Measurements from ENCODE around the gene IGF2. TPM values are rescaled to one million over a fixed set of nuclear protein-coding genes. Genes with fewer than 3 reads are reported as not detected.

IGF2 gene
- total RNA-seq, 1 donor from 2014 or later = 19.6 TPM

DNA sequence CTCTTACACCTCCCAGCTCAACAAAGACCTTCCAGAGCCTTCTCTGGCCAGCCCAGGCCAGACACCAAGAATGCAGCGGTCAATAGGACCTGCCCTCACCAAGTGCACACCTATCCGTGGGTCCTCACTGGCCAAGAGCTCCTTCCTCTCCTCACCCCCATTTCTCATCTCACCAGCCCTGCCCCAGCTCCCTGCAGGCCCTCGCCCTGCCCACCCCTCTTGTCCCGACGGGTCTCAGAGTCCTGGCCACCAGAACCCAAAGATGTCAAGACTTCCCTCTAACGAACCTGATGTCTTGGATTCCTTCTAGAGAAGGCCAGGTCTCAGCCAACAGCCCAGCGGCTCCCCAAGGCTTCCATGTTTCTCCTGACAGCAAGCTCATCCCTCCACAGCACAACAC, 43.6 kb downstream of the IGF2 start:
- FAIRE-seq (no peak), DNase-seq (ENCODE audit: low spot score in 2 of 2) (no peak)

GRCh38 chr11:2095198-2095520, 44.0 kb downstream of the IGF2 start:
- DNase-seq (ENCODE audit: low spot score in 2 of 2) (no peak), FAIRE-seq (no peak)

DNA sequence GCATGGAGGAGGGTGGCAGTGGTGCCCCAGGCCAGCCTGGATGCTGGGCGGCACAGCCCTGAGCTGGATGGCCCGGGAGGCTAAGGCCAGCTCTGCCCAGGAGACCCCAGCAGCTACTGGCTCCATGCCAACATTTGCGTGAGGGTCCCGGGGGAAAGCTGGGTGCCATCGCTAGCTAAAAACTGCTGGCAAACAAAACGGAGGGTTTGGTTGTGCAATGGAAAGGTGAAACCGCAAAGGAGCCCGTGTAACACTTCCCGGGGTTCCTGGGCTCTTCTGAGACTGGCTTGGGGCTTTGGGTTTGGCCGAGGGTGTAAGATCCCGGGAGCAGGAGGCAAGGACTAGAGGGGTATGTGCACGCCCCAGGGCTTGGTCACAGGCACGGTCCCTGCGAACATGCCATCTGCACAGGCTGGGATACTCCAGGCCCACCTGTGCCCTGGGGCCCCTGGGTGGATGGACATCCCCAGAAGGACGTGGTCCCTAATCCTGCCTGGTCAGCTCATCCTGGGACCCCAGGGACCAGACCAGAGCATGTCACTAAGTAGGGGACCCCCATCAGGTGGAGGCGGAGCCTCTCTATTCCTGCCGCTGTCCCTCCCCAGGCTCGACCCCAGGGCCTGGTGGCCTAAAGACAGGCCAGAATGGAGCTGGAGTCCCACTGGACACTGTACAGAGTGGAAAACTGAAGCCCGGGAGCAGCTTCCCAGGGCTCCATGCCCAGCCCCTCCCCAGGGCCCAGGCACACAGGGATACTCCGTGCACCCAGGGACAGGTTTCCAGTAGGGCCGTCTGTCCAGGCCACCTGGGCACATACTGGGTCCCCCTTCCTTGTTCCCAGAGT, 44.6 kb downstream of the IGF2 start:
- DNase-seq (ENCODE audit: low spot score in 2 of 2) = no peak
- no peak for FAIRE-seq

- DNase-seq (ENCODE audit: low spot score in 2 of 2) = no peak
- no peak for FAIRE-seq
These were observed 45.4 kb downstream of the IGF2 start for GRCh38 chr11:2093575-2094353.

GRCh38 chr11:2092956-2093412, 46.2 kb downstream of the IGF2 start:
- DNase-seq (ENCODE audit: low spot score in 2 of 2) (no peak), FAIRE-seq (no peak)

GRCh38 chr11:2092464-2092910, 46.7 kb downstream of the IGF2 start:
- FAIRE-seq (no peak), DNase-seq (ENCODE audit: low spot score in 2 of 2) (no peak)

DNA sequence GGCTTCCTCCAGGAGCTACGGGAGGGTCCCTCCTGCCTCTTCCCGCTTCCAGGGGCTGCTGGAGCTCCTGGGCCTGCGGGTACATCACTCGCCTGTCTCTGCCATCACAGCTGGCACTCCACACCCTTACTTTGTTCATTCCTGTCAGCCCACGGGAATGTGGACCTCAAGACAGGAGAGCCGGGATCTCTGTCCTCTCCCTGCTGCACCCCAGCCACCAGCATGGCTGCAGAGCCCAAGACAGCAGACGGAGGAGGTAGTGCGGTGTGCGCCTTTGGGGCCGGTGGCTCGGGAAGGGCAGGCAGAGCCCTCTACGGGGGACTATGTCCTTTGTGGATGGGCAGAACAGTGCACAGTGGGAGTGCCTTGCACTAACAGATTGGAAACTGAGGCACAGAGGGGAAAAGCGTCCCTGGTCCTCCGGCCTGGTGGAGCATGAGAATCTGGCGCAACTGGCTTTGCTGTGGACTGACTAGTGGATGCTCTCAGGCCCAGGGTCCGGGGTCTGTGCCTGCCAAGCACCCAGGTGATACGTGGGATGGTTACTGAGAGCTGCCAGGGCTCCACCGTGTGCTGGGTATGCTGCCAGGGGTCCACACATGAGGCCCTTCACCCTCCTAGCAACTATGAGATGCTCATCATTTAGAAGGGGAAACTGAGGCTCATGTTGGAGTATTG, 47.3 kb downstream of the IGF2 start:
- FAIRE-seq = no peak
- no peak for DNase-seq (ENCODE audit: low spot score in 2 of 2)

- no peak for DNase-seq (ENCODE audit: low spot score in 2 of 2)
- no peak for FAIRE-seq
These were observed 48.0 kb downstream of the IGF2 start for GRCh38 chr11:2091112-2091746.

DNA sequence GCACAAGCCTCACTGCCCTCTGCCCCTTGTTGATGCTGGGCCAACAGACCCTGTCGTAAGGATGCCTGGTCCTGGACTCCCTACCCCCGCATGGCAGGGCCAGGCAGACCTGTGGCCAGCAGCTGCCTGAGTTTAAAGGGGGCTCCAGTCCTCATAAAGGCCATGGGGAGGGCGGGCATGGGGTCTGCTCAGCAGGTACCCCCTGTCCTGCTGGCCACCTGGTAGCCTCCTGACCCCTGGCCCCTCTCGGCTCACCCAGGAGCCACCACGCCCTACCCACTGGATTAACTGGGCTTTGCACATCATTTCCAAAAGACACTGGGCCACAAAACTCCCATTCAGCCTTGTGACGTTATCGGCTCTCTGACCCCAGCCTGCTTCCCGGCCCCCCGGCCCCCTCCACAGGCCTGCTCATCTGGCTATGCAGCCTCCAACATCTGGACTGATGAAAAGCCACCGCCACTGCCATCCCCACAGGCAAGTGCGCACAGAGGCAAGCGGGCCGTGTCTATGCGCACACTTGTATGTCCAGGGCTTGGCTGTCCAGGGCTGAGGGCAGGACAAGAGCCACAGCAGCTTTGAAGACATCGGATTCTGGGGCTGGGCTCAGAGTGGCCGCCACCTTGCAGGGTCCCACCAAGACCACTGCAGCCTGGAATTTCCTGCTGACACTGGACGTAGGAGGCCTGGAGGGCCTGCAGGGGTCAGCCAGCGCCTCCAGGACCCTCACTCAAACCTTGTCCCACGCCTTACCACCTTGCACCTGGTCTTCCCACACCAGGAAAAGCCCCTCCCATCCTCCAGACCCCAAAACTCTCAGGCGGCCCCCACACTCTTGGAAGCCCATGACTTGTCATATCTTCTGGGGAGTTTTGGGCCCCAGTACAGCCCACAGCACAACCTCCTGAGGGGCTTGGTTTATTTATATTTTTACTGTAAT, 48.7 kb downstream of the IGF2 start:
- FAIRE-seq (no peak), DNase-seq (ENCODE audit: low spot score in 2 of 2) (no peak)

- no peak for FAIRE-seq
- no peak for DNase-seq (ENCODE audit: low spot score in 2 of 2)
These were observed 49.5 kb downstream of the IGF2 start for GRCh38 chr11:2089536-2090165.

DNA sequence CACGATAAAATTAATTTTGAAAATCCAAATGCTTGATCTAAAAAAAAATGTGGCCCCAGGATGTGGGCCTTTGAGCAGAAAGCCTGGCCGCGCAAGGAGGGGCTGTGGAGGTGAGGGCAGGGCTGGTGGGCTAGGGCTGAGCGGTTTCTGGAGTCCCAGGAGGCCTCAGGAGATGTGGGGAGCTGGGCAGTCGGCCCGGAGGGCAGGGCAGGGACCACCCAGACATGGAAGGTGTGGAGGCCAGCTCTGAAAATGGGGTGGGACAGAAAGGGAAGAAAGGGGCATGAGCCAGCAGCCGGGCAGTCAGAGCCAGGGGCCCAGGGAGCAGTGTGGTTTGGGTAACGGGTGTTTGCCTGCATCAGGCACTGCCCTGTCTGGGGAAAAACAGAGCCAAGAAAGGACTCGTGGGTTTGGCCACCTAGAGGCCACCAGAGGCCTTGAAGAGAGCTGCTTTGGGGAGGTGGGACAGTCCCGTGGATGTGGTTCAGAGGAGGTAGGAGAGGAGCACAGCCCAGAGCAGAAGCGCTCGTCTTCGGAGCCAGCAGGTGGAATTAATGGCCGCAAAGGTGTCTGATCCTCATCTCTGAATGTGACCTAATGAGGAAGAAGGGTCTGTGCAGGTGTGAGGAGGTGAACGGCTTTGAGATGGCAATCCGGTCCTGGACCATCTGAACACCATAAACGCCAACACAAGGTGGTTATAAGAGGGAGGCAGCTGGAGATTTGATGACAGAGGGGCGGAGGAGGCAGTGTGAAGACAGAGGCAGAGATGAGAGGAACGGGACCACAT, 50.2 kb downstream of the IGF2 start:
- FAIRE-seq = no peak
- DNase-seq (ENCODE audit: low spot score in 2 of 2) = no peak

GRCh38 chr11:2088284-2088683, 50.9 kb downstream of the IGF2 start:
- FAIRE-seq = no peak

DNA sequence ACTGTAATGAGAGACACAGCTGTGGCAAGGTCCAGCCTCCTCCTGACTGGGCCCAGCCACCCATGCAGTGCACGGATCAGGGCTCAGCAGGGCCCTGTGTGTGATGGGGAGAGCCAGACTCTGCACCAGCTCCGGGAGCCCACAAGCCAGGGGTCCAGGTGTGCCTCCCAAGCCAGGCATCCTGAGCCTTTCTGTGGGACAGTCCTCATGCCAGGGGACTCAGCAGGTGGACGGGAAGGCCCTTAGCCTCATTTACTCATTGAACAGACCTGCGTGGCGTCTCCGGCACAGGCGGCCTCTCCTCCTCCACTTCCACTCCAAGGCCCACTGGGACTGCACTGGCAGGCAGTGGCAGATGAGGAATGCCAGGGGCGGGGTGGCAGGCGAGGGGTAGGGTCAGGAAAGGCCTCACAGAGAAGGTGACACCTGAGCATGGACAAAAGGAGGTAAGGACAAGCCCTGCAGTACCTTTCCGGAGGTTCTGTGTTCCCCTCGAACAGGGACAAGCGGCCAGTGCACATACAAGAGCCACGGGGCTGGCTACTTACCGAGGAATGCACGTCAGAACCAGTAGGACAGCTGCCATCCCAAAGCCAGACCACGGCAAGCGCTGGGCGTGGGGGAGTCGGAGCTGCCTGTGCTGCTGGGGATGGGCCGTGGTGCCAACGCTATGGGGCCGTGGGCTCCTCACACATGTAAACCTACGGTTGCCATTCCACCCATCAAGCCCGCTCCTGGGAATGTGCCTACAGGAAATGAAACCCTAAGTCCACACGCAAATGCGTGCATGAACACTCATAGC, 52.7 kb downstream of the IGF2 start:
- FAIRE-seq (no peak), DNase-seq (ENCODE audit: low spot score in 2 of 2) (no peak)

More at GRCh38 chr11:2088284-2088683, 50.9 kb downstream of the IGF2 start:
- DNase-seq (ENCODE audit: low spot score in 2 of 2) = no peak

GRCh38 chr11:2085251-2086066, 53.7 kb downstream of the IGF2 start:
- FAIRE-seq (no peak), DNase-seq (ENCODE audit: low spot score in 2 of 2) (no peak)

DNA sequence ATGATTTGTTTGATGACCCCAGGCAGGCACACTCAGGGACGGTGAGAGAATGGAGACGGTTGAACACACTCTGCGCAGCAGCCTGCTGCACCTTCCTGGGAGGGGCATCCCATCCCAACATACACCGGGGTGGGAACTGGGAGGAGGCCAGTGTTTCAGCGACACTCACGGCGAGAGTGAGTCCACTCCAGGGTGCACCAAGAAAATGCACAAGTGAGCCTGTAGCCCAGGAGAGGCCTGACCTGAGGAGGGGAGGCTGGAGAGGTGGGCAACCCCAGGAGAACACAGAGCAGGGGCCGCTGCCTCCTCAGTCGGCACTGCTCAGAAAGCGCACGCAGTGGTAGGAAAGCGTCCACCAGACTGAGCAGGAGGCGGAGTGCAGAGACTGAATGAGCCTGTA, 54.5 kb downstream of the IGF2 start:
- FAIRE-seq (no peak), DNase-seq (ENCODE audit: low spot score in 2 of 2) (no peak)
